K562 (cell line): ENCODE data around the gene PSMB11. TPM values are rescaled to one million over a fixed set of nuclear protein-coding genes. Genes with fewer than 3 reads are reported as not detected.

Source experiments
- ARID3A ChIP-seq: IDR thresholded peaks from 2 replicates; pipeline ENCODE4 v1.6.1; 2012; ENCODE audit warnings: low read depth, low read length, improper control_type of control experiment, borderline replicate concordance
- EP300 ChIP-seq: IDR thresholded peaks from 2 replicates; pipeline ENCODE4 v1.6.1; 2012; ENCODE audit warnings: low read length, improper control_type of control experiment
- GTF2F1 ChIP-seq: IDR thresholded peaks from 2 replicates; pipeline ENCODE4 v1.6.1; 2011; ENCODE audit warnings: low read depth, low read length, improper control_type of control experiment
- HOMEZ ChIP-seq: fragments of 250-450 bp; sonication (Bioruptor Pico); IDR thresholded peaks from 2 replicates; pipeline ENCODE4 v1.4.0; 2020; ENCODE audit warnings: mild to moderate bottlenecking, moderate library complexity
- HOXB6 ChIP-seq: fragments of 250-450 bp; sonication (Bioruptor Pico); IDR thresholded peaks from 2 replicates; pipeline ENCODE4 v1.5.1; 2022; ENCODE audit warnings: mild to moderate bottlenecking, borderline replicate concordance
- KLF13 ChIP-seq: fragments of 450-650 bp; IDR thresholded peaks from 2 replicates; pipeline ENCODE4 v1.6.1; 2016; ENCODE audit warnings: missing genetic modification characterization, low read depth, mild to moderate bottlenecking, missing compliant biosample characterization, moderate library complexity, borderline replicate concordance
- MAZ ChIP-seq, 2 experiments: fragments of 450-650 bp in 1 of 2; sonication (generic) in 1 of 2; formaldehyde crosslinking; IDR thresholded peaks in 1 of 2; conservative IDR thresholded peaks in 1 of 2; 2 replicates each; pipeline versions ENCODE4 v1.4.0 to v1.5.0; 2020; ENCODE audit warnings: mild to moderate bottlenecking in 1 of 2, missing genetic modification reagents in 1 of 2
- MBD2 ChIP-seq: sonication (generic); IDR thresholded peaks from 2 replicates; pipeline ENCODE4 v1.6.1; 2016; ENCODE audit warnings: low read depth, borderline replicate concordance
- MECOM ChIP-seq: fragments of 250-450 bp; sonication (Bioruptor Pico); IDR thresholded peaks from 2 replicates; pipeline ENCODE4 v1.8.0; 2022; ENCODE audit warnings: inconsistent platforms
- MYC ChIP-seq, 2 experiments: fragments of 250-450 bp in 1 of 2; sonication (Bioruptor Pico) in 1 of 2; IDR thresholded peaks; 2 replicates each; pipeline versions ENCODE4 v1.5.1 to v1.6.1; 2012 to 2021; ENCODE audit warnings: low read depth in 2 of 2, borderline replicate concordance in 1 of 2, improper control_type of control experiment in 1 of 2, low read length in 1 of 2, mild to moderate bottlenecking in 1 of 2, moderate library complexity in 1 of 2
- POLR3G ChIP-seq: IDR thresholded peaks from 2 replicates; pipeline ENCODE4 v1.6.1; 2011; ENCODE audit not compliant: insufficient read length, insufficient replicate concordance; ENCODE audit errors: extremely low read depth
- RBFOX2 ChIP-seq: fragments of 200-400 bp; formaldehyde crosslinking; IDR thresholded peaks from 2 replicates; pipeline ENCODE4 v1.6.1; 2017; ENCODE audit warnings: low read depth, mild to moderate bottlenecking, low read length, moderate library complexity
- RBM22 ChIP-seq: fragments of 200-400 bp; formaldehyde crosslinking; IDR thresholded peaks from 2 replicates; pipeline ENCODE4 v1.6.1; 2018; ENCODE audit warnings: low read length, low read depth; ENCODE audit not compliant: poor library complexity, severe bottlenecking
- SRSF3 ChIP-seq: fragments of 200-400 bp; formaldehyde crosslinking; IDR thresholded peaks from 2 replicates; pipeline ENCODE4 v1.6.1; 2016; ENCODE audit warnings: mild to moderate bottlenecking, low read length, moderate library complexity; ENCODE audit not compliant: insufficient read depth
- TEAD1 ChIP-seq, 2 experiments: fragments of 450-650 bp in 1 of 2; sonication (generic) in 1 of 2; formaldehyde crosslinking; IDR thresholded peaks; 2 replicates each; pipeline versions ENCODE4 v1.4.0 to v1.8.0; 2020 to 2022; ENCODE audit warnings: mild to moderate bottlenecking in 2 of 2, missing genetic modification reagents in 1 of 2
- THAP7 ChIP-seq: fragments of 250-450 bp; sonication (Bioruptor Pico); IDR thresholded peaks from 2 replicates; pipeline ENCODE4 v1.5.0; 2021
- XRCC3 ChIP-seq: fragments of 450-650 bp; IDR thresholded peaks from 2 replicates; pipeline ENCODE4 v1.6.1; 2017; ENCODE audit warnings: mild to moderate bottlenecking, moderate library complexity
- ZBTB43 ChIP-seq: sonication (generic); formaldehyde crosslinking; IDR thresholded peaks from 2 replicates; pipeline ENCODE4 v1.8.0; 2023; ENCODE audit warnings: mild to moderate bottlenecking, missing genetic modification reagents
- ZC3H4 ChIP-seq: sonication (generic); formaldehyde crosslinking; IDR thresholded peaks from 2 replicates; pipeline ENCODE4 v1.9.0; 2021; ENCODE audit warnings: missing genetic modification reagents, borderline replicate concordance
- ZNF134 ChIP-seq: fragments of 250-450 bp; sonication (Bioruptor Pico); conservative IDR thresholded peaks from 2 replicates; pipeline ENCODE4 v1.4.0; 2020
- ZNF384 ChIP-seq: IDR thresholded peaks from 2 replicates; pipeline ENCODE4 v1.6.1; 2012; ENCODE audit warnings: low read depth, low read length, improper control_type of control experiment
- ZNF764 ChIP-seq: fragments of 250-450 bp; sonication (Bioruptor Pico); IDR thresholded peaks from 2 replicates; pipeline ENCODE4 v1.4.0; 2020; ENCODE audit warnings: low read depth, mild to moderate bottlenecking, moderate library complexity
- ZNF778 ChIP-seq: fragments of 450-650 bp; formaldehyde crosslinking; IDR thresholded peaks from 2 replicates; pipeline ENCODE4 v1.4.0; 2020; ENCODE audit warnings: mild to moderate bottlenecking, moderate library complexity
- polyA plus RNA-seq, 8 experiments: library from polyadenylated mRNA; depleted of rRNA in 4 of 8; stranded (reverse) in 5 of 8; unstranded in 3 of 8; fragments of >200 nt; fragmentation: Nextera tagmentation in 2 of 8; fragmentation: Illumina TruSeq in 1 of 8; extraction: Ambion mirVana in 2 of 8; extraction: Trizol in 1 of 8; gene quantifications; 2 replicates each; pipeline versions ENCODE4 v1.2.1 to v1.2.3, GENCODE V29; 2011 to 2014; ENCODE audit warnings: inconsistent platforms in 1 of 8, missing spikeins in 1 of 8
- total RNA-seq, 7 experiments: library from RNA; depleted of rRNA in 6 of 7; stranded (reverse); fragments of >200 nt in 6 of 7; fragmentation: Illumina TruSeq in 2 of 7; extraction: Trizol in 2 of 7; gene quantifications; 2 replicates each; pipeline versions ENCODE4 v1.2.1 to v1.2.3, GENCODE V29; 2011 to 2021; ENCODE audit warnings: low replicate concordance in 1 of 7

PSMB11 gene
- total and polyA plus RNA-seq, 9 of the 15 experiments (the other 6 are each of a cell fraction or from before 2014, with no cell fraction given) = not detected

GRCh38 chr14:23071244-23071920 lies 29.4 kb downstream of the PSMB11 start (continued):
- TF ChIP-seq RBM22 (no peak), HOMEZ (CRISPR knock-in tag) (no peak), ZC3H4 (no peak), ZNF778 (no peak), ARID3A (no peak), ZNF134 (CRISPR knock-in tag) (peak; percentile 96), ZBTB43 (no peak), MBD2 (peak; percentile 29; the same call in 1 of the 2 replicates), ZNF764 (no peak), POLR3G (no peak), ZNF384 (no peak), MECOM (no peak), TEAD1 (CRISPR knock-in tag; IDR thresholded peaks at IDR 0.05) (no peak), HOXB6 (CRISPR knock-in tag) (0 out of 2 replicates have a peak, but pooled peaks have one; percentile 34), MYC (IDR thresholded peaks at IDR 0.05; ENCODE audit: low read depth, low read length) (peak; percentile 46; the same call in 1 of the 2 replicates), MYC (CRISPR knock-in tag; IDR thresholded peaks at IDR 0.05; ENCODE audit: borderline replicate concordance, low read depth) (no peak; the same call in 1 of the 2 replicates), THAP7 (no peak), MAZ (CRISPR knock-in tag; conservative IDR thresholded peaks at IDR 0.05 in 1 of 2, IDR thresholded peaks at IDR 0.05 in 1 of 2) (peak; percentile 82 to 87; a peak in 3 of 4 replicates), XRCC3 (no peak), GTF2F1 (no peak), KLF13 (tag) (no peak), SRSF3 (no peak), RBFOX2 (peak; percentile 82), EP300 (no peak)
